Measurements from ENCODE around the gene ADIPOR2.
"Not testable (repeated sequence)": the region's sequence is repeated elsewhere in the genome, so short reads cannot be mapped to it uniquely, and the experiment has no call there.

The ADIPOR2 gene

DNA sequence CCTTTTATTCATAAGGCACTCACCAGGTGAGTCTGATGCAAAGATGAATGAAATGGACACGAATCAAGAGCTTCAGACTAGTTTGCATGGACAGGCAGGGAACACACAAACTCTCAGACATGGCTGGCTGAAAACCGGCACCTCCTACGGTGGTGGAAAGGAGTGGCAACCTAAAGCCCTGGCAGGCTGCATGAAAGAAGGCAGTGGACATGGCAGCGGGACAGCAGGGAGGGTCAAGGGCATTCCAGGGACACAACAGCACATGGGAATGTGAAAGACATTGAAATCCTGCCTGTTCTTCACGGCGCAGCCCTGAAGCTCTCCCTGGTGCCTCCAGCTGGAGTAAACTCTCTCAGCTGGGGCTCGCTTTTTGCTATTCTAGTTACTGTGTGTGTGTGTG lies 112.9 kb downstream of the ADIPOR2 start:
- no peak for DNase-seq

DNA sequence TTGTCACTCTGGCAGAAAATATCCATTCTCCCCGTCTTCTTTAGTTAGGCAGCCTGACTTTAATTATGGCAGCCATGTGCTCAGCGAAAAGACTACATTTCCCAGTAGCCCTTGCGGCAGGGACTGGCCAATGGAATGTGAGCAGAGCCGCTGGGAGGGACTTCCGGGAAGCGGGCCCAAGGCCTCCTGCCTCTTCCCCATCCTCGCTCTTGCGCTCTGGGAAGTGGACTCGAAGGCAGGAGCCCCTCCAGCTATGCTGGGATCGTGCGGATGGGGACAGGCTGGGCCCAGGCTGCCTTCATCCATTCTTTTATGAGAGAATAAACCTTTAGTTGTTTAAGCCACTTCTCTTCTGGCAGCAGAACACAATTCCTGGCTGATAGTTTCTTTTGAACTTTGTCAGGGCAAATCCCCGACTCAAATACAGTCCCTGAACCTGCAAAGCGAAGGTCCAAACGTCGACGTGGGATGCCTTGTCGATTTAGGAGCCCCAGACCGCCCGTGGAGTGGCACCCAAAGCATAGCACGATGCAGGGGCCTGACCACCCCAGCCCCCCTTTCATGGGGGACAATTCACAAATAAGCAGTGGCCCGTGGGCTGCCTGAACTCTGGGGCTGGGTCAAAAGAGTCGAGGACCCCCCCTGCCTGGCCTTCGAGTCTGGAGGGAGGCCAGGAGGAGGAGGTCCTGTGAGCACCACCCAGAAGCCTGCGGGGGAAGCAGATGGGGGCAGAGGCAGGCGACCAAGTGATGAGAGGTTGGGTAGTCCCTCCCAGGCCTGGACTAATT lies 113.9 kb downstream of the ADIPOR2 start:
- peak; percentile 64 for DNase-seq

DNA sequence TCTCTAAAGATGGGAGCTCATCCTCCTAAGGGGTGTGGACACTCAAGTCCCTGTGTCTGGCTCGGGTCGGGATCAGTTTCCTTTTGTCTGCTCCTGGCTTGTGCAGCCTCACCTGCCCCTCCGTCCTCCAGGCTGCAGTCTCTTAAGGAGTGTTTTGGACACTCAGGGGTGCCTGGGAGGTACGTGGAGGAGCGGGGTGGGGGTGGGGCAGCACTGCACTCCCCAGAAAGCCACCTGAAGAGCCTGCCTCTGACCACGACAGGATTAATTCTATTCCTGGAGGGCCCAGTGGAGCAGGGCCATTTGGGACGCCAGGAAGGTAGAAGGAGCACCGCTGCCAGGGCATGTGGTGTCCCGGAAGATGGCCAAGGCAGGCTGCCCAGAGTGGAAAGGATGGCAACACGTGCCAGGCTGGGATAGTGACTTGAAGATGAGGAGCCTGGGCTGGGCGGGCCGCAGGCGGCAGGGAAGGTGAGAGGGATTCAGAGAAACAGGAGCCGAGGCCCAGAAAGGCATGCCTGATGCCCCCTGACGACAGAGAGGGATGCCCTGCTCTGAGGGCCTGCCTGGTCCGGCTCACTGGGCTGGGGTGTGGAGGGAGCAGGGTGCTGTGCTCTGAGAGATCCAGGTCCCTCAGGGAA lies 114.7 kb downstream of the ADIPOR2 start:
- DNase-seq, result no peak

DNA sequence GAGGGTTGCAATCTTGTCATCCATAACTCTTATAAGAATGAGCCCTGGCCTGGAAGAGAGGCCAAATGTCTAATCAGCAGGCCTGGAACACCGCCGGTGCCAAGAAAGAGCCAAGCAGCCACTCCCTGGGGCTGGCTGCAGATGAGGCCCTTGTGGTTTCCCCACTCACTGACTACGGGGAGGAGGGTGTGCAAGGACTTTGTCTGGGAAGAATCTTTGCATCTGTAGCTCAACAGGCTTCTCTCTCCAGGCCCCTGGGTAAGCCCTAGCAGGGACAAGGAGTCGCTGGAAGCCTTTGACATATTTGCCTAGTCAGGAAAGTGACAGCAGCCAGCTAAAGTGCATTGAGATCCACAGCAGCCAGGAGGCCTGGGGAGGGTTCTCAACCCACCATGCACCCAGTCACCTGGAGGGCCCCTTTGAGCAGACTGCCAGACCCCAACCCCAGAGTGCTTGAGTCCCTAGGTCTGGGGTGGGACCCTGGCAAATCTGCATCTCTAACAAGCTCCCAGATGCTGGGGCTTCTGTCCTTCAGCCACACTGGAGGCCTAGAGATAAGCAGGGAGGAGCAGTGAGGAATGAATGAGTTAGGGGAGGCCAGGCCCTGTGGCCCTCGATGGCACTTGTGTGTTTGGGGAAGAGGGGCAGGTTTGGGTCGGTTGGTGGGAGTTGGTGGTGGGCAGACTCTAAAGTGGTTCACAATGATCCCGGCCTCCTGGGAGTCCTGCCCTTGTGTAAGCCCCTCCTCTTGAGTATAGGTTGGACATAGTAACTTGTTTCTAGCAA lies 115.6 kb downstream of the ADIPOR2 start:
- no peak for DNase-seq

DNA sequence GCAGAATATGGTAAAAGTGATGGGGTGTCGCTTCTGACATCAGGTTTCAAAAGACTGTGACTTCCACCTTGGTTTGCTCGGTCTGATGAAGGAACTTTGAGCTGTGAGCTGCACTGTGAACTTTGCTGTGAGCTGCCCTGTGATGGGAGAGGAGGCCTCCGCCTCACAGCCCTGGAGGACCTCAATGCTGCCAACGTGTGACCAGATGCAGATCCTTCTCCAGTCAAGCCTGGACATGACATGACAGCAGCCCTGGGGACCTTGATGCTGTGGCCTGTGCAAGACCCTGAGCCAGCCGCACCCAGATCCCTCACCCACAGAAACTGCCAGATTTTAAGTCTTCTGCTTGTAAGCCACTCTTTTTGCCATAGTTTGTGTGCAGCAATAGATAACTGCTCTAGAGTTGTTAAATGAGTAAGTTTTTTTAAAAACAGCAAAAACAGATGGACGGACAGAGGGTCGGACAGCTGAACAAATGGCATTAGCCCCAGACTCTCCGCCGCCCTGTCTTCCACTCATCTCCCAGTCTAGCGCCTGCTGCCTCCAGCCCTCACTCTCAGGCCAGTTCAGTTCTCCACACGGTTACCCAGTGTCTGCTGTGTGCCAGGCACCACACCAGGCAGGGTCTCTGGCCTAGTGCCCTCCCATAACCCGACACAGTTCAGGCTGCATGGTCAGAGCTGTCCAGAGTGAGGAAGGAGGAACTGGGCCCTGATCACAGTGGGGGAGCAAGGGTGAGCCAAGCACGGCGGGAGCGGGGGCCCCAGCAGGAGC lies 116.4 kb downstream of the ADIPOR2 start:
- no peak for DNase-seq

DNA sequence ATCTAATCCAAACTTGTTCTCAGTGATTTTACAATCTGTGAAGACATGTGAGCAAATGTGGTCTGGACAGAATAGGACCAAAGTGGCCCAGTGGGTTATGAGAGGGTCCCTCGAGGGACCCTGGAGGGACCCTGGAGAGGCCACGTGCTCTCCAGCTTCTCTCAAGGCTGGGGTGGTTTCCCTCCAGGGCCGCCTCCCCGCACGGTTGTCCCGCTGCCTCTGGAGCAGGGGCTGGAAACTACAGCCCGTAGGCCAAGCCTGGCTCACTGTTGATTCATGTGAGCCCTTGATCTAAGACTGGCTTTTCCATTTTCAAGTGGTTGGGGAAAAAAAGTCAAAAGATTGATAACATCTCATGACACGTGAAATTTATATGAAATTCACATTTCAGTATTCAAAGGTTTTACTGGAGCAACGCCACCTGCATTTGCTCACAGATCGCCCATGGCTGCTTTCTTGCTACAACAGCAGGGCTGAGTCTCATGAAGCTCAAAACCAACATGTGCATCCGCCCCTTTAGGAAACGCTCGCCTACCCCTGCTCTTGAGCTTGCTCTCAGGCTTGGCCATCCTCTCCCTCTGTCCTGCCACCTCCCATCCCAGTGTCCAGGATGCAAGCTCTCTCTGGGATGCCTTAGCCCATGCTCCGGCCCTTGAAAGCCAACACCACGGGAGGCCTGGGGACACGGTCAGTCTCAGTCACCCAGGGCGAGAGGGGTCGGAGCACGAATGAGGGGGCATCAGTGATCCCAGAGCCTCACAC lies 117.3 kb downstream of the ADIPOR2 start:
- no peak for DNase-seq

DNA sequence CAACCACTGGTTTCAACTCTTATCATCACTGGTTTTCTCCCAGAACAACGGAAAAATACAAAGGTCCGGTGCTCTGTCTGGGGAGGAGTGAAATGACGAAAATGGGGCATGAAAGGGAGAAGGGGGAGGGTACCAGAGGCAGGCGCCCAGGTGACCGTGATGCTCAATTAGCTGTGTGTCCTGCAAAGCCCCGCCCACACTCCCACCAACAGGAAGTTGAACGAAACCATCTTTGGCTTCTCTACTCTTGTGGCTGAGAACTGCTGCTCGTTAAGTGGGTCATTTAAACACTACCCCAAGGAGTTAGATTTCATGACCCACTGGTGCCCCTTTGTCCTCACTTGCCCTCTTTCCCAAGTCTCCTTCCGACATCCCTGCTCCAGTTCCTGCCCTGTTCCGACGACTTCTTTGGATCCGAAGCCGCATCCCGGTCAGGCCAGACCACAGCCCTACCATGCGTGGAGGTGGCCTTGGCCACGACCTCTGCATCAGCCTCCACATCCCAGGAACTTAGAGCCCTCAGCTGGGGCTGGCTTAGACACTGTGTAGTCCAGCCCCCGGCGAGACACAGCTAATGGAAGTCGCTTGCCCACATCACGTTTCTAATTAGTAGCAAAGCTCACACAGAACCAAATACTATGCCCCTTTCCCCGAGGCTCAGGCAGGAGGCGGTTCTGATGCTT lies 118.1 kb downstream of the ADIPOR2 start:
- no peak for DNase-seq

DNA sequence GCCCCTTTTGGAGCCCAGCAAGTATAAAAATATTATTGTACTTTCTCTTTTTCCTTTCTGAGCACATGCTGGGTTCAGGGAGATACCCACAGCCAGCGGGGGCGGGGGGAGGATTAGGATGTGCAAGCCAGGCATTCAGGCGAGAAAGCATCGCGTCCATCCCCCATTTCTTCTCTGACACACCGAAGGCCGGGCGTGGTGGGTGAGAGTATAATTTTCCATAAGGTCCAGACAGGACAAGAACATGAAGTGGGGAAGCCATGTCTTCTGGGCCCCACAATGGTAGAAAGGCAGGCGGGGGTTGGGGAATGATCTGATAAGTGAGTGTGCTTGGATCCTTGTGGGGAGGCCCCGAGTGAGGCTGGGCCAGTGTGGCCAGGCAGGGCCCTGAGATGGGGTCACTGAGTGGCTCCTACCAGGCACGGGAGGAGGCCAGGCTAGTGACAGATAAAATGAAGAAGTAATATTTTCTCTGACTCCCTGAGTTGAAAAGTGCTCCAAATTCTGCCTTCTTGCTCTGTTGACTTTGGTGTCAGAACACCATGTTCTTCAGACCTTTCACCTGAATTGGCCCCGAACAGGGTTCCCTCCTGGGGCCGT lies 118.8 kb downstream of the ADIPOR2 start:
- no peak for DNase-seq

DNA sequence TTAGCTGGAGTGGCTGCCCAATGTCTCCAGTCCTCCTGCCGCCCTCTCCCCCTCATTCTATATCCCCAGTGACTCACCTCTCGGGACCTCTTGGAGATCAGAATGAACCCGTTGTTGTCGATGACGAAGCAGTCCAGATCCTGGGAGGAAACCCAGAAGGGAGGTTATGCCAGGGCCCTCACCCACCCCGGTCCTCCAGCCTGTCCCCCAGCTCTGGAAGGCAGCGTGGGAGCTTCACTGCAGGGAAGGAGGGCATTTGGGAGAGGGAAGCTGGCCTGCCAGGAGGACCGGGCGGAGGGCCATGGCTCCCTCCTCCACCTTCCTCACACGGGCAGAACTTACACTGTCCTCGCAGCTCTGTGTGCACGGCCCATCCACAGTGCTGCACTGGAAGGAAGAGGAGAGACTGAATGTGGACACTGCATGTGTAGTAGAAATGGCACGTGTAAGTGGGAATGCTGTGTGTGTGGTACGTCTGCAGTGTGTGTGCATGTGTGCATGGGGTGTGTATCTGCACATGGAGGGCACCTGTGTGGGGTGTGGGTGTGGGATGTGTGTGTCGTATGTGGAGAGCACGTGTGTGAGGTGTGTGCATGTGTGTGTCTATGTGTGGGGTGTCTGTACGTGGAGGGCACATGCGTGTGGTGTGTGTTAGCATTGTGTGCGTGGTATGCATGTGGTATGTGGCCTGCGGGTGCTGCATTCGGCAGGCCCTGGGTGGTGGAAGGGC lies 119.5 kb downstream of the ADIPOR2 start:
- DNase-seq, result no peak

DNA sequence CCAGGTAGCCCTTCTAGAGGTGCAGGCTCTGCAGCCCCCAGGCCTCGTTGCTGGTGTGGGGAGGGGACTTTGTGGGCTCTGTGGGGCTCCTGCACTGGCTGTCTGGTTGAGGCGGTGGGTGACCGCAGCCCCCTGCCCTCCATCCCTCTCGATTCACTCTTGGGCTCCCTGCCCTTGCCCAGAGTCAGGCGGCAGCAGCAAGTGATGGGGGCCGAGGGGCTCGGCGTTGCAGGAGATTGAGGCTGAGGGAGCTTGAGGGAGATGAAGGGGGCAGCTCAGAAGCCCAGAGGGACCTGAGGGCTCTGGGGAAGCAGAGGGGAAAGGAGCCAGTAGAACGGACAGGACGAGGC lies 120.0 kb downstream of the ADIPOR2 start:
- no peak for DNase-seq

DNA sequence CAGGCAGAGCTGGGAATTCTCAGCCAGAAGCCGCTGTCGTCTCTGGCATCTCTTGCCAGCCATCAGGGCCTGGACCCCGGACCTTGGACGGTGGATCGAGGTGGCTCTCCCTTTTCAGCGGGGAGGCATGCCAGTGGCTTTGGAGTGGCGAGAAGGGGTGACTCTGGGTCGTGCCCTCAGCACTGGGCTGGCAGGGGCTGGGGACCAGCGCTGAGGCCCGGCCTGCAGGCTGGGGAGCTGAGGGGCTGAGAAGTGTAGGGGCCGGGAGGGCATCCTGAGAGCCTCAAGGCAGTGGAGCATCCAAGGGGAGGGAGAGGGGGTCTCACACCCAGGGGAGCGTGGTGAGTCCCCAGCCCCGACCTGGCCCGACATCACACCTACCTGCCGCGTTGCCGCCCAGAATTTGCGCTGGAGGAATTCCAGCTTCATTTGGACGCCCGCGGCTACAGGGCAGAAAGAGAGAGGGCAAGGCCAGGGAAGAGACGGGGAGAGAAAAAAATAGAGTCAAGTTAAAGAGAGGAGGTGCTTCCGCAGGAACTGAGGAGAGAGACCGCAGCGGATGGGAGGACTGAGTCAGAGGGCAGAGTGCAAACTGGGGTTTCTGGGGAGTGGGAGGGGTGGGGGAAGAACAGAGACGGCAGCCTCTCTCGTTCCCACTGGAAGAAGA lies 120.5 kb downstream of the ADIPOR2 start:
- no peak for DNase-seq

DNA sequence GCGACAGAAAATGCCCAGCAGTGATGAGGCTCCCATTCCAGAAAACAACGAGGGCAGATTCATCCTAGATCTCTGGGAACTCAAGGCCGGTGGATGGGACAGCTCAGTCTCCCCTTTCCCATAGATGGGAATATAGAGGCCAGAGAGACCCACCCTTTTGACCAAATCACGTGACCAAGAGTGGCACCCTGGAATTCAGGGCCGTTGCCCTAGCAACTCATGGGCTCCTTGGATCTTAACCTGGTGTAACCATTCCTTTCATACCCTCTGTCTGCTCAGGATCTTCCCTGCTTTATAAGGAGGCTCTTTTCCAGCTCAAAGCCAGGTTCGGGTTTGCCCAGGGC lies 121.0 kb downstream of the ADIPOR2 start:
- DNase-seq, result no peak

DNA sequence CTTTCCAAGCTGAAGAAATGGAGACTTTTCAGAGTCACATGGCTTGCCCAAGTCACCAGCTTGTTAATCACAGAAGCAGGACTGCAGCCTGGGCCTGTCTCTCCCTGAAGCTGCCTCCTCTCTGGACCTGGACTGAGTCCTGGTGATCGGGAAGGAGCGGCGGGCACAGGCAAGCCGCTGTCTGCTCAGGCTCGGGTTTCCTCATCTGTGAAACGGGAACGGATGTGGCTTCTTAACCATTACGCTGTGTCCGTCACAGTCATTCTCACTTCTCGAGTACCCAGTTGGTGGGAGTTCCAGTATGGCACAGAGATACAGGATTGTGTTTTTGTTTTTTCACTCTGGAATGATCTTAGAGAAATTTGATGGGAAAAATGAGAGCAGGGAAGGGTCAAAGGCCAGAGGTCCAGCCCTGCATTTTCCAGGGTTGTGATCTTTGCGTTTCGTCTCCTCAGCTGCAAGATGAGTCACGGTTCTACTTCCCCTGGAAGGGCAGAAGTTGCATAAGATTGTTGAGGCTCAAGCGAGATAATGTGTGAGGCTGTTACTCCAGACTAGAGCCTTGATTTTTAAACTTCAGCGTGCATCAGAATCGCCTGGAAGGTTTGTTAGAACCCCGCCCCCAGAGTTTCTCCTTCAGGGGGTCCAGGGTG lies 121.9 kb downstream of the ADIPOR2 start:
- no peak for DNase-seq

DNA sequence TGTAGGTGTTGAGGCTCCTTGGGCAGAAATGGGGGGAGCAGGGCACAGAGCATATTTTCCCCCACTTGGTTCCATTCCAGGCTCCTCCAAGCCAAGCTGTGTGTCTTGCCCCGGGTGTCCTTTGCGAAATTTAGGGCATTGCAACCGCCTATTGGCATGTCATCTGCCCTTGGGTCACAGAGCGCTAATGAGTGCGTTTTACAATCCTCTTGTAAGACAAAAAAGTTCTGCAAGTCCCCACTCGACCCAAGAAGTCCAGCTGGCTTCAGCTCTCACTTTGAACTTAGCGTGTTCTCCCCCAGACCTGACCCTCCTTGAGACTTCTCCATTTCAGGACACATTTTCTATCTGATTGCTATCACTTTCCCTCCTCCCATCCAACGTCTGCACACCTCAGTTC lies 123.4 kb downstream of the ADIPOR2 start:
- no peak for DNase-seq

DNA sequence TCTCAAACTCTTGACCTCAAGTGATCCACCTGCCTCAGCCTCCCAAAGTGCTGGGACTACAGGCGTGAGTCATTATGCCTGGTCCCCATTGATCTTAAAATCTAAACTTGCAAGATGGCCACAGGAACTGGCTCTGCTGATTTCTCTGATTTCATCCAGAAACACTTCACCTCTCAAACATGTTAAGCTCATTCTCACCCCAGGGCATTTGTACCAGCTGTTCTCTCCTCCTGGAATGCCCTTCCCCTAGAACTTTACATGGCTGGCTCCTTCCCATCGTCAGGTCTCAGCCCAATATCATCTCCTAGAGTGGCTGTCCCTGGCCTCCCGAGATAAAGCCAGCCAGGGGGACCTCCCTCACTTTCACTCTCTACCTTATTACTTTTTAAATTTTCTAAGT lies 124.2 kb downstream of the ADIPOR2 start:
- DNase-seq, result no peak

DNA sequence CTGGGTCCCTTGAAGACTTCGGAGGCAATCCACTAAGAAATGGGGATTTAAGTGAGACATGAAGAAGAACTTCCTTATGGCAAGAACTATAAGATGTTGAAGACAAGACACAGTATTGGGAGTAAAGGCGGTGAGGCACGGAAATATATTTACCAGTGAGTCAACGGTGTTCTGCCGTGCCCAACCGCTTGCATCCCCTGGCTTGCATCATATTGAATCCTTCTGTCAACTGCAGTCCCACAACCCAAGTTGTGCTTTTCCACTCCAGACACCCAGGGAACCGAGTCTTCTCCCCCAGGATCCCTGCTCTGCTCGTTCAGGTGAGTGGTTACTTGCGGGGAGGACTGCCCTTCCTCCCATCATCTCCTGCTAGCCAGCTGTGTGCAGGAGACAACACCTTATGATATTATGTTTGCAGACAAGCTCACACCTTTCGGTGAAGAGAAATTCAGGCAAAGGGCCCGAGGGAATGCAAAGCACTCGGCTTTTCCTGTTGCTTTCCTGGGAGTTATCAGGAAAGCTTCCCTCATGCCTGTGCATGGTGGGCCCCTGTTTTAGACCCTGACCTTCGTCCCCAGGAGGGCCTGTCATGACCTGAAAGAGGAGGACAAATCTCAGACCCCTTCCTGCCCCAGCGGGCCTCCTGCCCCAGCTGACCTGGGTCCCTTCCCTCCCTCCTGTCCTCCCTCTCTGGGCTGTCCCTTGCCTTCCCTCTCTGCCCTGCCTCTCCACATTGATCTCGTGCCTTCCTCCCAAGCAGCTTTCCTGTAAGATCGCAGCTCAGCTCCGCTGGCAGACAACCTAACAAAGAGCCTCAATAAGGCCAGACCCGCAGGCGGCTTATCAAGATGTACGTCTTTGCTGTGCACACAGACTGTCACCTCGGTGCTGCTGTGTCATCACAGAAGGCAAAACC lies 125.2 kb downstream of the ADIPOR2 start:
- DNase-seq, result no peak

DNA sequence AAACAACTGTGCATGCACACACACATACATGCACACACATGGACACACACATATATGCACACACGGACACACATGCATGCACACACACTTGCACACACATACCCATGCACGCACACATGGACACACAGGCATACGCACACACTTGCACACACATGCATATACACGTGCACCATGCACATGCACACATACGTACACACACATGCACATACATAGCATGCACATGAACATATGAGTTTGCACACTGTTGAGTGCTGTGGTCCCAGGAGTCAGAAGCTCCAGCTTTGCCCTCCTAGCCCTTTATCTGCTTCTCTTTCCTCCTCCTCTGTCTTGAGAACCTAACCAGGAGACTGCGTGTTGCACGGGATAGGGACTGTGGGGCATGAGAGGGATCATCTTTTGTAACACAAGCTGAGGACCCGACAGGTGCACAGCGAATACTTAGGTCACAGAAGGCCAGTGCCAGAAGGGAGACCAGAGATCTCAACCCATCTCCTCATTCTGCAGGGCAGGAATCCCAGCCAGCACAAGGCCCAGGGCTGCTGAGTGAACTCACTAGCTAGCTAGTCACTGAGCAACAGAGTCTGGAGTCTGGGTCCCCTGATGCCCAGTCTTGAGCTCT lies 126.0 kb downstream of the ADIPOR2 start:
- no peak for DNase-seq

DNA sequence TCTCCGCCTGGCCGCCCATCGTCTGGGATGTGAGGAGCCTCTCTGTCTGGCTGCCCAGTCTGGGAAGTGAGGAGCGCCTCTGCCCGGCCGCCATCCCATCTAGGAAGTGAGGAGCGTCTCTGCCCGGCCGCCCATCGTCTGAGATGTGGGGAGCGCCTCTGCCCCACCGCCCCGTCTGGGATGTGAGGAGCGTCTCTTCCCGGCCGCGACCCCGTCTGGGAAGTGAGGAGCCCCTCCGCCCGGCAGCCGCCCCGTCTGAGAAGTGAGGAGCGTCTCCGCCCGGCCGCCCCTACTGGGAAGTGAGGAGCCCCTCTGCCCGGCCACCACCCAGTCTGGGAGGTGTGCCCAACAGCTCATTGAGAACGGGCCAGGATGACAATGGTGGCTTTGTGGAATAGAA lies 127.1 kb downstream of the ADIPOR2 start:
- not testable (repeated sequence) for DNase-seq

Measured in amniotic stem cell (primary cell).